Raji (cell line): ENCODE data around the gene GKN2.

Experiments used
- POLR2A ChIP-seq: IDR thresholded peaks from 2 replicates; pipeline ENCODE4 v1.6.1; 2011; ENCODE audit warnings: low read depth, low read length, control low read depth; ENCODE audit not compliant: insufficient read depth

GKN2 gene

GRCh38 chr2:68936889-68937288 lies 15.8 kb downstream of the GKN2 start:
- TF ChIP-seq POLR2A, result no peak

DNA sequence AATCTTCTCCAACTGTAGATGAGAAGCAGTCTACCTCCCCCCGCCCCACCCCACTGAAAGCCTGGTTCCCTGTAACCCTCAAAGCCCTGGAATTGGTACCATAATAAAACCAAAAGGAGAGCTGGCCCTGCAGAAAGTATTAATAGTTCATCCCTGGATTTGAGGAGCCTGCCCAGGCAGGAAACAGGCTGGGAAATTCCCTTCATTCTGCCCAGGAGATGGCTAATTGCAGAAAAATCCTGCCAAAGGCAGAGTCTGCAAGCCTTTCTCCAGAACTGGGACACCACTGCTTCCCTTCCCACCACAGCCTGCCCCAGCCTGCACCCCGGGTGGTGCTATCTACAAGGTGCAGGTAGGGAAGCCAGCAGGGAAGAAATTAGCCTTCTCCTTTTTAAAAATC lies 16.3 kb downstream of the GKN2 start:
- no peak for TF ChIP-seq POLR2A

DNA sequence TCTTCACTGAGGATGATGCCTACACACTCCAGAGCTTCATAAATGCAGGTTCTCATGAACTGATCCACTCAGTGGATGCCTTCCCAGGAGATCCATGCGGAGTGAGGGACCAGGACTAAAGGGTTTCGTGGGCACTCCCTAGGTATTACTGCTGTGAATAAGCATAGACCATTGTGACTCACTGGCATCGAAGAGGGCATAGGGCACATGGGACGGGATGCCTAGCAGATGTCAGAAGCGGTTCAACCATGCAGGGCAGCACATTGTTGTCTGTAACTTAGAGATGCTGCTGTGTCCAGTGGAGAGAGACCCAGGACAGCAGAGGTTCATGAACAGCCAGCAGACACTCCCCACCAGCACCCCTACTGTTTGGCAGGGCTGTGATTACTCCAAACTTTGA lies 17.2 kb downstream of the GKN2 start:
- no peak for TF ChIP-seq POLR2A

- TF ChIP-seq POLR2A, result no peak
Measured at GRCh38 chr2:68934021-68934420, 18.7 kb downstream of the GKN2 start.

DNA sequence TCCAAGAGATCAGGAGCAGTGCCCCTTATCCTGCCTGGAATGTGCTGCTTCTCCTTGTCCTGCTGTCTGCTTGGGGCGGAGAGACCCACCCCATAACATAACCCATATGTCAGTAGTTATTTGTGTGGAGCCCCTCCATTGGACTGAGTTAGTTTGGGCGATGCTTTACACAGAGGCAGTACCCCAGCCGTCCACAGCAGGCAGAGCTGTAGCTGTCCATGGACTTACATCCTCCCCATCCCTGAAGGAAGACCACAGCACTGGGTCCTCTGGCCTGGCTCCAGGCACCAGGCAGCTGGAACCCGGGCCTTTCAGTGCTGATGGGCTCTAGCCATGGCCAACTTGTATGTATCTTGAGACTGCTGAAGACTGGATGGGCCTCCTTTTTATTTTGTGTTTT lies 20.3 kb downstream of the GKN2 start:
- TF ChIP-seq POLR2A, result no peak

GRCh38 chr2:68931799-68932198 lies 20.9 kb downstream of the GKN2 start:
- TF ChIP-seq POLR2A, result no peak

- no peak for TF ChIP-seq POLR2A
Measured at GRCh38 chr2:68931149-68931711, 21.5 kb downstream of the GKN2 start.

DNA sequence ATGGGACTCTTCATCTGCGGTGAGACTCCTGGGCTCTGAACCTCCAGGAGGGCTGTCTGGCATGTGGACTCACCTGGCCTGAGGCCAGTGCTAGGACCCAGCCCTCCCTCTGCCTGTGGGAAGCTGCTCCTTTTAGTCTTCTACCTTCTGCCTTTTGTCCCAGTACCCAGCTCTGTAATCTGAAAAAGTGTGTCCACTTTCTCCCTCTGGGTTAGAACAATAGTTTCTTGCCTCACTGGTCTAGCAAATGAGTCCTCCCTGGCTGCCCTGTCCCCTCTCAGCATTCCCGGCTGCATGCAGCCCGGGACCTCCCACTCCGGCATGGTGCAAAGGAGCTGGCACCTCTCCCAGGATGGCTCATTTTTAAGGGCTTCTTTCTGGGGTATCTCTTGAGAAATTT lies 25.9 kb downstream of the GKN2 start:
- no peak for TF ChIP-seq POLR2A

- TF ChIP-seq POLR2A, result no peak
Measured at GRCh38 chr2:68925295-68925896, 27.3 kb downstream of the GKN2 start.

GRCh38 chr2:68921646-68922045 lies 31.0 kb downstream of the GKN2 start:
- no peak for TF ChIP-seq POLR2A

- no peak for TF ChIP-seq POLR2A
Measured at GRCh38 chr2:68920481-68921170, 32.1 kb downstream of the GKN2 start.

DNA sequence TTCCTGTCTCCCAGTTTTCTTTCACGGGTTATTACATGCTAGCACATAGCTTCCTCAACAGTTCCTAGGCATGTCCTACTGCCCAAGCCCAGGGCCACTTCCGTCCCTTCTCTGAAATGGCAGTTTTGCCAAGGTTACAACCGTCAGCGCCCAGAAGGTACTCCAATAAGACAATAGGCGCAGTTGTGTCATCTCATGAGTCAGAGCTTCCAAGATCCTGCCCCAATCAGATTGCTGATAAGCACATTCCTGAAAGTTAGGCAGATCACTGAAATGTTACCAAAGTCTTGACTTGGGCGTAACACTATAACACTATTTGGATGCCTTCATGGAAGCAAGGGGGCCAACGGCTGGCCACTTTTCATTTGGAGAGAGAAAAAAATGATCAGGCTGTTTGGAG lies 34.2 kb downstream of the GKN2 start:
- no peak for TF ChIP-seq POLR2A

- no peak for TF ChIP-seq POLR2A
Measured at GRCh38 chr2:68917034-68917718, 35.5 kb downstream of the GKN2 start.

DNA sequence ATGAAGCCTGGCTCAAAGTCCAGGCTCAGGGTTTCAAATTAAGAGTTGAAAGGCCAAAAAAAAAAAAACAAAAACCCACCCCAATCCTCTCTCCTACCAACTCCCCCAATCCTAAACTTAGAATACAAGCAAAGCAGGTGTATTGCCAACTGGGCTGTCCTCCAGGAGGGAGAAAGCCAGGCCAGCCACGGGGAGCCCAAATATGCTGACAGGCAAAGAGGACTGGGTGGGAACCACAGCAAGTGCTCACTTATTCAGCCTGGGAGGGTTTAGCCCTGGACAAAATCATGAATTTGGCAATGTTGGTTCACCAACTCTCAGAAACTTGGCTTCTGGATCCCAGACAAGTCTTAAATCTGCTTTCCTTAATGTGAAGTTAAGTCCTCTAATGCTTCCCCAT lies 36.5 kb downstream of the GKN2 start:
- TF ChIP-seq POLR2A, result no peak

DNA sequence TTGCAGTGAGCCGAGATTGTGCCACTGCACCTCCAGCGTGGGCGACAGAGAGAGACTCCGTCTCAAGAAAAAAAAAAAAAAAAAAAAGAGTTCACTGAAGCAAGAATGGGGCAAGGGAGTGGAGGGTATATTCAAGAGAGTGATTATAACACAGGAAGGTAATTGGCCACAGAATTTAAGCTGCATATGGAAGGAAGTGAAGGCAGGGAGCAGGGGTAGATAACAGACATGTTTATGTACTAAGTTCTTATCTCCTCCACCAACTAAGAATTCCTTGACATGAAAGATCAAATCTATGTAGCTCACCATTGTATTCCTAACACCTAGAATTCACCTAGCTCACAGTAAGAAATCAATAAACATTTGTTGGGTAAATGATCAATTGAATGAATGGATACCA lies 37.3 kb downstream of the GKN2 start:
- no peak for TF ChIP-seq POLR2A

GRCh38 chr2:68913359-68913758 lies 39.3 kb downstream of the GKN2 start:
- no peak for TF ChIP-seq POLR2A
